GM18909 (cell line): ENCODE measurements around the gene TDP2.

Source experiments
- ATAC-seq: cut with Tn5 transposase; IDR thresholded peaks from one replicate; pipeline ENCODE4 v1.9.1; 2021; ENCODE audit warnings: mild to moderate bottlenecking; ENCODE audit not compliant: unreplicated experiment, poor library complexity

Gene TDP2

DNA sequence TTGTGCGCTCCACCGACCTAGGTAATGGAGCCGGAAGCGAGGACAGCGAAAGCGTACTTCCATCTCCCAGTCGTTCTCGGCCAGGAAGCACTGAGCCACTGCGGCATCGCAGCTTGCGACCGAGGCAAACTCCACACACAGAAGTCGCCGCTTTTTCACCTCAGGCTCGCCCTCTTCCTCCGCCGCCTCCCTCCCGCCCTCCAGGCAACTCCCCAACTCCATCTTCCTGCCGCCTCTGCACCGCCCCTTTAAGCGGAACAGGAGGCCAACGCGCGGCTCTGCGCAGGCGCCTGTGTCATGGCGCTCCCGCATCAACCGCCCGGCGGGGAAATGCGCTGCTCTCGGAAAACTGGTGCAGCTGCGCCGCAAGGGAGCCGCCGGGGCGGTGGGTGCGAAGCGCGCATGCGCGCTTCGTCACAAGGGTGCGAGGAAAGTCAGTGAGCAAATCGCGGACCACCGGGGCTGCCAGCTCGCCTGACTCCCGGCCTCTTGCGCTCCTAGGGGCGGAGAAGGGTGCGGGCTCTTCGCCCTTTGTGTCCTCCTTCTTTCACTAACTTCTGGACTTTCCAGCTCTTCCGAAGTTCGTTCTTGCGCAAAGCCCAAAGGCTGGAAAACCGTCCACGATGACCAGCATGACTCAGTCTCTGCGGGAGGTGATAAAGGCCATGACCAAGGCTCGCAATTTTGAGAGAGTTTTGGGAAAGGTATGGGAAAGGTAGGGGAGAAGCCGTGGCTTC is at the start of gene TDP2, which contains the start of gene ACOT13:
TSS of gene TDP2 (minus strand) at position 259 of the 737 bp plus-strand sequence. CDS start at position 222, 37 bp downstream.
TSS of gene ACOT13 (plus strand) at position 437 of the 737 bp plus-strand sequence. CDS start at position 624, 187 bp downstream.
- peak; percentile 98 for ATAC-seq

DNA sequence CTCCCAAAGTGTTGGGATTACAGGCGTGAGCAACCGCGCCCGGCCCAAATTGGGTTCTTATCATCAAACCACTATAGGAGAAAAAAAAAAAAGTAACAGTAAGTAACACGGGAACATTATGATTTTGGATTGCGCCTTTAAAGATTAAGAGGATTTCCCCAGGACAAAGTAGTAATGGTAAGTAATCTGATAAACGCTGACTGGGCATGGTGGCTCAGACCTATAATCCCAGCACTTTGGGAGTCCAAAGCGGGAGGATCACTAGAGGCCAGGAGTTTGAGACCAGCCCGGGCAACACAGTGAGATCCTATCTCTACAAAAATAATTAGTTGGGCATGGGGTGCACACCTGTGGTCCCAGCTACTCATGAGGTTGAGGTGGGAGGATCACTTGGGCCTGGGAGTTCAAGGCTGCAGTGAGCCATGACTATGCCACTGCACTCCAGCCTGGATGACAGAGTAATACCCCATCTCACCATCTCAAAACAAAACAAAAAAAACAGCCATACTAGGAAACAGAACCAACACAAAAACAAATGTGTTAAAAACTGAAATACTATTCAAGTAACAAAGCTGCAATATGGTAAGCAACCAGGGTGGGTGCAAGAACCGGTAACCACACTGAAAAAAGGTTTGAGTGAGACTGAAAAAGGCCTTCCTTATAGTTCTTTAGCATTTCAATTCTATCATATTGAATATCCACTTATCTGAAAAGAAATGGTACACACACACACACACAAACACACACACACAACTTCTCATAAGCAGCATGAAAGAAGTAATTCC is 44.0 kb upstream of the TDP2 start:
- no peak for ATAC-seq

GRCh38 chr6:24709014-24709711 is 42.5 kb upstream of the TDP2 start:
- ATAC-seq: no peak

DNA sequence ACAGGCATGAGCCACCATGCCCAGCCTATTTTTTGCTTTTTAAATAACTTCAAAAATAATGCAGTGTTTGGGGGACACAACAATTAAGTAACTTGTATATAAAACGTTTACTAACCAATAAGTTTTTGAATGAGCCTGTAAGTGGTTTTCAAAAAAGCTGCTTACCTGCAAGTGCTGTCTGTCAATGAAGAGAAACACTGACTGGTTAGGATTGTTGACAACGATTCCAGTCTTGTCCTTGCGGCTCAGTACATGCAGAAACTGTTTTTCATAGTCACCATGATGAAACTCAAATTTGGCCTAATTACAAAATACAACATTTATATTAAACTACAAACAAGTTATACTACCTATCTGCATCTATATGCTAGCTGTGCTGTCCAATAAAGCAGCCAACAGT is 41.9 kb upstream of the TDP2 start:
- ATAC-seq: no peak

DNA sequence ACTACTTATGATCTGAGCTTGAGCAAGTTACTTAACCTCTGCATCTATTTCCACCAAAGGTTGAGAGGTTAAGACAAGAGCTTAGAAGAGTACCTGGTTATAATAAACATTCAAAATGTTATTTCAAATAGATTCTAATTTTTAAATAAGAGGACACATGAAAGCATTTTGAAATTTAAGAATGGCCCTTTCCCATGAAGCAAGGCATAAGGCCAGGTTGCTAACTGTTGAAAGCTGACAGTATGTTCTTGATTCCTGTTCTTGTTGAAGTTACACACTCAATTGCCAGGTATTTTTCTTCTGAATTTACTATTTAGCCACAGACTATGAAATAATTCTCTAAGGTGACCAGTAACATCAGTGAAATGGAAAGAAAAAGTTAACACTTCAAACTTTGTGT is 37.8 kb upstream of the TDP2 start:
- no peak for ATAC-seq

- no peak for ATAC-seq
Observed at GRCh38 chr6:24702720-24703282, 36.1 kb upstream of the TDP2 start.

DNA sequence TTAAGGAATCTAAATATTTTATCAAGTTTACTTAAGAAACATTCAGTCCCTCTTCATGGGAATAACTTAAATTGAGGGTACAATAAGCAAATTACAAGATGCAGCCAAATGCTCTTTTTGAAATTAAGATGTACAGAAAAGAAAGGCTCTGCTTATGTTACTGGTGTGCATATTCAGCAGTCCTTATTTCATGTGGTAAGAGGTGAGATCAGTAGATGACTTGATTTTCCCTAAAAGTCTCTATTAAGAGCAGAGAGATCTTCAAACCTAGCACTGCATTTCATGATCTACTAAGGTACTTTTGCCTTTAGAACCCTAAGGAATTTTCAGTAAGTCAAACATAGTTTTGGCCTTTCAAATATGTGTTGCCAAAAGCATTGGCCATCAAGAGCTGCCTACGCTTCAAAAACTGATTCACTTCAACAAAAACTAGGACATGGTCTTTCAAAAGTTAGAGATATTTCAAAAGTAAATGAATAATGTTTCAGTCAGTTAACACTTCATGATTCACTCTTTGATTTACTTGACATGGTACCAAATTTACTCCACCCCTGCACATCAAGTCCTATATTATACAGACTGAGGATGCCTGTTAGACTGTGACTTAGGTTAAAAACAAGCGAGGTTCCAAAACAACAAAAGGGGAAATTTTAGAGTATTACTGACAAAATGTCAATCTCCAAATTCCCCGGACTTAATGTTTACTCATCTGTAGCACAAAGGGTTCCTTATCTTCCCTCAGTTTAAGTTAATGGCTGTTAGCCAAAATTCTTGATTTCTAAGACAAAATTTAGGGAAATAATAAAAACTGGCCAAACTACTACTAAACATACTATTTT is 33.0 kb upstream of the TDP2 start:
- no peak for ATAC-seq

DNA sequence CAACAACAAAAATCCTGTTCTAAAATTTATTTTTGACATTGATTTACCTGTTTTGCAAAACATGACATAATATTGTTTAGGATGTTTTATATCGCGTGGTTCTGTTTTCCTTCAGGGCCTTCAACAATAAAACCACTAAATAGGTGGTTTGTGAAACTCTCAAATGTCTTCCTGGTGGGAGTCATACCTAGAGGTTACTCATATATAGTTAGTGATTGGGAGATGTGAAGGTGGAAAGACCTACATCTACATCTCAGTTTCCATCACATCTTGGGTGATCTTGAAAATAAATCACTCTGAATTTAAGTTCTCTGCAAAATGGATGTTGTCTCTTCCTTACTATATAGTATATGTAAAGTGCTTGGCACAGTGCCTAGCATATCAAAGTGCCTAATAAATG is 29.4 kb upstream of the TDP2 start:
- ATAC-seq: no peak

GRCh38 chr6:24695635-24696034 is 28.9 kb upstream of the TDP2 start:
- ATAC-seq: peak; percentile 68

- ATAC-seq: no peak
Observed at GRCh38 chr6:24694198-24694597, 27.5 kb upstream of the TDP2 start.

DNA sequence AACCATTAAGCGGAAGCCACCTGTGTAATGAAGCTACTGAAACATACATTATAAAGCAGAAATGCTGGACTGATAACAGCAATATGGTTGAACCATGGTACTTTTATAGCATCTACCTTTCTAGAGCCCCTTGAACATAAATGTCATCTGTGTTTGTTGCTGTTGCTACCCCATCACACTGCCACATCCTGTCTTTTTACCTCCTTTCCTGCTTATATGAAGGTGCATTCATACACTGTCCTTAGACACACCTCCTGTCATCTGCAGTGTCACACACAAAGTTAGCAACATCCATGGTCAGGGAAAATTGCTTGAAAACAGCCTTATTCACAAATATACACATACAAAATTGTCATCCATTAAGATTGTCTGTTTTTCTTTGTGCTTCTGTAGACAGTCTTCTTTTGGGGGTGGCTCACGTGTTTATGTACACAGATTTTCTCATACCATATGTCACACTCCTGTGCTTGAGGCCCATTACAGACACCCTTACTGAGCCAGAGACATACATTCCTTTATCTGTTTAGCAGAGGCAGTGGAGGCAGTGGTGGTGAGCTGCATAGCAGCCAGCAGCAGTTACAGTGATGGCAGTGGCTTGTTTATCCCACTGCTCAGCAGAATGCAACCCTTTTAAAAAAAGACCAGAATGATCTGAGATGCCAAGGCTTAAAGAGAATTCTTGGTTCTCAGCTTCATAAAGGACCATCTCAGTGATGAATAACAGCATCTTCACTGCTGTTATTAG is 26.3 kb upstream of the TDP2 start:
- ATAC-seq: no peak

- no peak for ATAC-seq
Observed at GRCh38 chr6:24692415-24692814, 25.7 kb upstream of the TDP2 start.

DNA sequence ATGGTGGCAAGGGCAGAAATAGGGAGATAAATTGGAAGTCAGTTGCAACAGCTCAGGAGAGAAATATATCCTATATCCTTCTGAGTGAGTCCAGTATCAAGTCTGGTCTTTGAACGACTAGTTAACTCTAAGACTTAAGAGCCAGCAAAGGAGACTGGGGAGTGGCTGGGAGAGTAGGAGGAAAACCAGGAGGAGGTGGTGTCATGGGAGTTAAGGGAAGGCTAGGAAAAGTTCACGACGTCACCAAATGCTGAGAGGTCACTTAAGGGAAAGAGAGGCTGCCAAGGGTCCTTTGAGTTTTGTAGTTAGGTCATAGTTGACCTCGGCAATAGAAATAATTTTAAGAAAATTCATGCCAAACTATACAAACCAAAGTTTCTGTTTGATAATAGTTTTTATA is 25.3 kb upstream of the TDP2 start:
- ATAC-seq: no peak

- ATAC-seq: no peak
Observed at GRCh38 chr6:24691550-24691949, 24.9 kb upstream of the TDP2 start.

DNA sequence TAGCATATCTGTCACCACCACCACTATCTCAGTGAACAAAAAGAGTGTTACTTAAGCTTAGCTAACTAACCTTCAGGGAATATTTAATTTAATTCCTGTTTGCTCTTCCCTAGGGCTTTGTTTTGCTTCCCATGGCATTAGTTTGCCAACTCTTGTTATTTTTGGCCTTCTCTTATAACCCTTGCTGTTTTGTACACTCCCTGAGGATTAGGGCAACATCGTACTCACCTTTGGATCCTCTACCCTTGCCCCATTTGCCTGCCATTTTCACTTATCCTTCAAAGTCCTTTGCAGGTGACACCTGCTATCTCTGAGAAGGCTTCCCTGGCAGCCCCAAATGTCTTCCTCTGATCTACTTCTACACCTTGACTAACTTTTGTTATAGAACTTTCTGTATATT is 23.9 kb upstream of the TDP2 start:
- no peak for ATAC-seq

- ATAC-seq: no peak
Observed at GRCh38 chr6:24689964-24690363, 23.3 kb upstream of the TDP2 start.

- ATAC-seq: no peak
Observed at GRCh38 chr6:24686946-24687345, 20.2 kb upstream of the TDP2 start.

DNA sequence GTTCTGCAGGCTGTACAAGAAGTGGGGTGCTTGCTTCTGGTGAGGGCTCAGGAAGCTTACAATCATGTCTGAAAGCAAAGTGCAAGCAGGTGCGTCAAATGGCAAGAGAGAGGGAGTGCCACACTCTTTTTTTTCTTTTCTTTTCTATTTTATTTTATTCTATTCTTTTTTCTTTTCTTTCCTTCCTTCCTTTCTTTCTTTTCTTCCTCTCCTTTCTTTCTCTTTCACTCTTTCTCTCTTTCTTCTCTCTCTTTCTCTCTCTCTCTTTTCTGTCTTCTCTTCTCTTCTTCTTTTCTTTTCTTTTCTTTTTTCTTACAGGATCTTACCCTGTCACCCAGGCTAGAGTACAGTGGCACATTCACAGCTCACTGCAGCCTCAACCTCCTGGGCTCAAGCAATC is 19.7 kb upstream of the TDP2 start:
- no peak for ATAC-seq
